ENCODE measurements around the gene ZNF396. TPM values are rescaled to one million over a fixed set of nuclear protein-coding genes. Genes with fewer than 3 reads are reported as not detected.
A peak's percentile ranks its signal among the peaks of the same experiment; 100 is the strongest.

Gene ZNF396
- total and polyA plus RNA-seq, 5 donors, result 0.72 to 1.7 (median 1.3) TPM

GRCh38 chr18:35386600-35387100 is 9.5 kb upstream of the ZNF396 start:
- intact Hi-C loops (cut with DNase I), result loop anchor here in 1 of 4 donors (10.0 kb wide), 2 partner anchors 308 to 348 kb away; no protein-coding TSS in a partner anchor
- H3K27ac ChIP-seq (ENCODE audit: low read length), result no peak overlapping the region
- H3K27me3 ChIP-seq (ENCODE audit: control insufficient read depth, insufficient read depth), result no peaks in the 10 kb centered on the region
- H3K4me1 ChIP-seq (ENCODE audit: control insufficient read depth, insufficient read depth, low read length), result no peaks in the 10 kb centered on the region
- H3K9me3 ChIP-seq (ENCODE audit: control insufficient read depth, low read length), result no peaks in the 10 kb centered on the region
- 26% methylated on average over 7 of the region's 7 CpGs for WGBS
- H3K4me3 ChIP-seq (ENCODE audit: low read length), result no peak overlapping the region
- peak; percentile 55 to 73 (median 64) for DNase-seq
- ATAC-seq, result peak; percentile 81 to 82

- 81% methylated on average over 2 of the region's 2 CpGs for WGBS
- H3K27ac ChIP-seq (ENCODE audit: low read length), result no peak overlapping the region
- no peaks in the 10 kb centered on the region for H3K9me3 ChIP-seq (ENCODE audit: control insufficient read depth, low read length)
- H3K27me3 ChIP-seq (ENCODE audit: control insufficient read depth, insufficient read depth), result no peaks in the 10 kb centered on the region
- no peak for ATAC-seq
- intact Hi-C loops (cut with DNase I), result loop anchor here in 1 of 4 donors (10.0 kb wide), 2 partner anchors 312 to 352 kb away; no protein-coding TSS in a partner anchor
- DNase-seq, result no peak
- no peak overlapping the region for H3K4me3 ChIP-seq (ENCODE audit: low read length)
- H3K4me1 ChIP-seq (ENCODE audit: control insufficient read depth, insufficient read depth, low read length), result no peaks in the 10 kb centered on the region
Observed at GRCh38 chr18:35383136-35383535, 6.0 kb upstream of the ZNF396 start.

- intact Hi-C loops (cut with DNase I), result no loop called here
Observed at GRCh38 chr18:35379421-35379820, 2.3 kb upstream of the ZNF396 start.

GRCh38 chr18:35378574-35378896 is 1.4 kb upstream of the ZNF396 start:
- Histone ChIP-seq H3K9me3 (ENCODE audit: control insufficient read depth, low read length) (no peaks in the 10 kb centered on the region), H3K27me3 (ENCODE audit: control insufficient read depth, insufficient read depth) (no peaks in the 10 kb centered on the region), H3K4me3 (ENCODE audit: low read length) (no peak overlapping the region), H3K27ac (ENCODE audit: low read length) (no peak overlapping the region), H3K4me1 (ENCODE audit: control insufficient read depth, insufficient read depth, low read length) (no peaks in the 10 kb centered on the region)
- DNase-seq (no peak), ATAC-seq (no peak)
- intact Hi-C loops (cut with DNase I), result no loop called here
- WGBS, result 48% methylated on average over 4 of the region's 4 CpGs

More at GRCh38 chr18:35379421-35379820, 2.3 kb upstream of the ZNF396 start:
- 77% methylated on average over 2 of the region's 2 CpGs for WGBS
- Histone ChIP-seq H3K4me1 (ENCODE audit: control insufficient read depth, insufficient read depth, low read length) (no peaks in the 10 kb centered on the region), H3K4me3 (ENCODE audit: low read length) (no peak overlapping the region), H3K9me3 (ENCODE audit: control insufficient read depth, low read length) (no peaks in the 10 kb centered on the region), H3K27ac (ENCODE audit: low read length) (no peak overlapping the region), H3K27me3 (ENCODE audit: control insufficient read depth, insufficient read depth) (no peaks in the 10 kb centered on the region)
- ATAC-seq (no peak), DNase-seq (no peak)

- WGBS, result 75% methylated on average over 14 of the region's 14 CpGs
- intact Hi-C loops (cut with DNase I), result no loop called here
Observed at GRCh38 chr18:35377875-35378573, 887 bp upstream of the ZNF396 start.

GRCh38 chr18:35376393-35376741 is 770 bp downstream of the ZNF396 start:
- no peaks in the 10 kb centered on the region for H3K27me3 ChIP-seq (ENCODE audit: control insufficient read depth, insufficient read depth)
- 20% methylated on average over 13 of the region's 13 CpGs for WGBS
- ATAC-seq (peak; percentile 64 to 70), DNase-seq (peak; percentile 32 to 73 (median 65))
- H3K9me3 ChIP-seq (ENCODE audit: control insufficient read depth, low read length), result no peaks in the 10 kb centered on the region
- H3K27ac ChIP-seq (ENCODE audit: low read length), result no peak overlapping the region
- intact Hi-C loops (cut with DNase I), result no loop called here
- peak overlapping the region; percentile 81 for H3K4me3 ChIP-seq (ENCODE audit: low read length)
- H3K4me1 ChIP-seq (ENCODE audit: control insufficient read depth, insufficient read depth, low read length), result no peaks in the 10 kb centered on the region

More at GRCh38 chr18:35377875-35378573, 887 bp upstream of the ZNF396 start:
- Histone ChIP-seq H3K4me1 (ENCODE audit: control insufficient read depth, insufficient read depth, low read length) (no peaks in the 10 kb centered on the region), H3K27ac (ENCODE audit: low read length) (no peak overlapping the region), H3K27me3 (ENCODE audit: control insufficient read depth, insufficient read depth) (no peaks in the 10 kb centered on the region), H3K9me3 (ENCODE audit: control insufficient read depth, low read length) (no peaks in the 10 kb centered on the region), H3K4me3 (ENCODE audit: low read length) (no peak overlapping the region)
- no peak for ATAC-seq
- peak in 1 of 3 donors; percentile 30 for DNase-seq

GRCh38 chr18:35374708-35375107 is 2.4 kb downstream of the ZNF396 start:
- Histone ChIP-seq H3K27ac (ENCODE audit: low read length) (no peak overlapping the region), H3K4me1 (ENCODE audit: control insufficient read depth, insufficient read depth, low read length) (no peaks in the 10 kb centered on the region), H3K4me3 (ENCODE audit: low read length) (no peak overlapping the region), H3K9me3 (ENCODE audit: control insufficient read depth, low read length) (no peaks in the 10 kb centered on the region), H3K27me3 (ENCODE audit: control insufficient read depth, insufficient read depth) (no peaks in the 10 kb centered on the region)
- ATAC-seq (no peak), DNase-seq (no peak)
- intact Hi-C loops (cut with DNase I), result no loop called here
- WGBS, result 90% methylated on average over 4 of the region's 4 CpGs

GRCh38 chr18:35371412-35372195 is 5.5 kb downstream of the ZNF396 start:
- no peak for DNase-seq
- Histone ChIP-seq H3K4me1 (ENCODE audit: control insufficient read depth, insufficient read depth, low read length) (no peaks in the 10 kb centered on the region), H3K4me3 (ENCODE audit: low read length) (no peak overlapping the region), H3K27me3 (ENCODE audit: control insufficient read depth, insufficient read depth) (no peaks in the 10 kb centered on the region), H3K9me3 (ENCODE audit: control insufficient read depth, low read length) (no peaks in the 10 kb centered on the region), H3K27ac (ENCODE audit: low read length) (no peak overlapping the region)
- 87% methylated on average over 1 of the region's 1 CpG for WGBS
- no peak for ATAC-seq
- intact Hi-C loops (cut with DNase I), result no loop called here

GRCh38 chr18:35369126-35369525 is 8.0 kb downstream of the ZNF396 start:
- Histone ChIP-seq H3K4me3 (ENCODE audit: low read length) (no peak overlapping the region), H3K27ac (ENCODE audit: low read length) (no peak overlapping the region), H3K27me3 (ENCODE audit: control insufficient read depth, insufficient read depth) (no peaks in the 10 kb centered on the region), H3K4me1 (ENCODE audit: control insufficient read depth, insufficient read depth, low read length) (no peaks in the 10 kb centered on the region), H3K9me3 (ENCODE audit: control insufficient read depth, low read length) (no peaks in the 10 kb centered on the region)
- ATAC-seq, result no peak
- intact Hi-C loops (cut with DNase I), result no loop called here
- 92% methylated on average over 6 of the region's 6 CpGs for WGBS
- DNase-seq, result no peak

GRCh38 chr18:35368595-35368994 is 8.5 kb downstream of the ZNF396 start:
- H3K9me3 ChIP-seq (ENCODE audit: control insufficient read depth, low read length), result no peaks in the 10 kb centered on the region
- intact Hi-C loops (cut with DNase I), result no loop called here

GRCh38 chr18:35362531-35362930 is 14.6 kb downstream of the ZNF396 start:
- intact Hi-C loops (cut with DNase I), result loop anchor here in 1 of 4 donors (5.0 kb wide), 1 partner anchor 135 kb away; no protein-coding TSS in a partner anchor
- no peak for ATAC-seq
- no peak for DNase-seq
- Histone ChIP-seq H3K9me3 (ENCODE audit: control insufficient read depth, low read length) (no peaks in the 10 kb centered on the region), H3K4me3 (ENCODE audit: low read length) (no peak overlapping the region), H3K27me3 (ENCODE audit: control insufficient read depth, insufficient read depth) (no peaks in the 10 kb centered on the region), H3K27ac (ENCODE audit: low read length) (no peak overlapping the region), H3K4me1 (ENCODE audit: control insufficient read depth, insufficient read depth, low read length) (no peaks in the 10 kb centered on the region)

More at GRCh38 chr18:35368595-35368994, 8.5 kb downstream of the ZNF396 start:
- H3K4me1 ChIP-seq (ENCODE audit: control insufficient read depth, insufficient read depth, low read length), result no peaks in the 10 kb centered on the region
- ATAC-seq, result no peak
- no peaks in the 10 kb centered on the region for H3K27me3 ChIP-seq (ENCODE audit: control insufficient read depth, insufficient read depth)
- no peak overlapping the region for H3K27ac ChIP-seq (ENCODE audit: low read length)
- no peak for DNase-seq
- WGBS, result 91% methylated on average over 6 of the region's 6 CpGs
- no peak overlapping the region for H3K4me3 ChIP-seq (ENCODE audit: low read length)
